HG03520 (cell line): ENCODE measurements around the gene CPNE9.

Source experiments
- ATAC-seq: cut with Tn5 transposase; IDR thresholded peaks from one replicate; pipeline ENCODE4 v1.9.1; 2021; ENCODE audit warnings: mild to moderate bottlenecking, moderate library complexity; ENCODE audit not compliant: unreplicated experiment

CPNE9 gene

DNA sequence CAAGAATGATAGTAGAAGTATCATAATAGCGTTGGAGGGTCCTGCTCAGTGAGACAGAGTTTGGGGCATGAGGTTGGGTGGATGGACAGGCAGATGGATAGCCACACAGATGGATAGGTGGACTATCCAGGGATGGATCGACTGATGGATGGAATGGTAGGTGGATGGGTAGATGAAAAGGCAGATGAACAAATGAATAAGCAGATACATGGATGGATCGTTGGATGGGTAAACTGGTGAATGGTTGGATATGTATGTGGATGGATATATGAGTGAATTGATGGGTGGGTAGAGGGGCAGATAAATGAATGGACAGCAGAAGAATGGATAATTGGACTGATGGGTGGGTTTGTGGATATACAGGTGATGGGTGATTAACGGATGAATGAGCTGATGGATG is 9.5 kb downstream of the CPNE9 start:
- ATAC-seq: no peak

DNA sequence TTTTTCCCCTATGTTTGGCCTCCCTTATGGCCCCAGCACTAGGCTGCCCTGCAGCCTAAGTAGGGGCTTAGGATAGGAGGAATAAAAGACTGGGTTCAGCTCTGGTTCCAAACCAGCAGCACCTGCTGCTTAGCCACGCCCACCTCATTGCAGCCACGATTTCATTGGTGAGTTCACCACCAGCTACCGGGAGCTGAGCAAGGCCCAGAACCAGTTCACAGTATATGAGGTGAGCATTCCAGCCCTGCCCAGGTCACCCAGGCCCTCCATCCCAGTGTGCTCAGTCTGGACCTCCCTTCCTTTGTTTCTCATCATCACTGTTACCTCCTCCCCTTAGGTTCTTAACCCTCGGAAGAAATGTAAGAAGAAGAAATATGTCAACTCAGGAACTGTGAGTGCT is 11.5 kb downstream of the CPNE9 start:
- no peak for ATAC-seq

DNA sequence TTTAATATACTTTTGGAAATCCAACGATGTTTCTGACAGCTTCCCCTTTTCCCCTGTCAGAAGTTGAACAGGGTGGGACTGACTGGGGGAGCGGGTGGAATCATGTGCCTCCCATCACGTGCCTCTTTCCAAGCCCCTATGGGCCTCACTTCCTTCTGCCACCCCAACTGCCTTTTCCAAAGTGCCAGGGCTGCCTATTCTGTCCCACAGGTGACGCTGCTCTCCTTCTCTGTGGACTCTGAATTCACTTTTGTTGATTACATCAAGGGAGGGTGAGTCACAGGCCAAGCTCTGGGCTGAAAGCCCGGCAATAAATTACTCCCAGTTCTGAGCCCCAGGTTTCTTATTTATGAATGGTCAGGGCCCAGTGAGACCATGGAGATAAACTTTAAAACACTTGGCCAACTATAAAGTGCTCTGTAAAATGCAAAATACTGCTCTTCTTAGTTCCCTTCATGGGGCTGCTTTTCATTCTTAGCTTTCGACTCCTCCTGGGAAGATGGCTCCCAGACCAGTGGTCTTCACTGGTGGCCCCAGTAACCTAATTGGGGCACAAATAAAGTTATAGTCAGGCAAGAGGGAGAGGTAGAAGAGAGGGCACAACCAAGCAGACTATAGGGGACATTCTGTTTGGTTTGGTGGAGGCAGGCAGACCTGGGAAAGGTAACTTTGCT is 12.3 kb downstream of the CPNE9 start:
- ATAC-seq: no peak

DNA sequence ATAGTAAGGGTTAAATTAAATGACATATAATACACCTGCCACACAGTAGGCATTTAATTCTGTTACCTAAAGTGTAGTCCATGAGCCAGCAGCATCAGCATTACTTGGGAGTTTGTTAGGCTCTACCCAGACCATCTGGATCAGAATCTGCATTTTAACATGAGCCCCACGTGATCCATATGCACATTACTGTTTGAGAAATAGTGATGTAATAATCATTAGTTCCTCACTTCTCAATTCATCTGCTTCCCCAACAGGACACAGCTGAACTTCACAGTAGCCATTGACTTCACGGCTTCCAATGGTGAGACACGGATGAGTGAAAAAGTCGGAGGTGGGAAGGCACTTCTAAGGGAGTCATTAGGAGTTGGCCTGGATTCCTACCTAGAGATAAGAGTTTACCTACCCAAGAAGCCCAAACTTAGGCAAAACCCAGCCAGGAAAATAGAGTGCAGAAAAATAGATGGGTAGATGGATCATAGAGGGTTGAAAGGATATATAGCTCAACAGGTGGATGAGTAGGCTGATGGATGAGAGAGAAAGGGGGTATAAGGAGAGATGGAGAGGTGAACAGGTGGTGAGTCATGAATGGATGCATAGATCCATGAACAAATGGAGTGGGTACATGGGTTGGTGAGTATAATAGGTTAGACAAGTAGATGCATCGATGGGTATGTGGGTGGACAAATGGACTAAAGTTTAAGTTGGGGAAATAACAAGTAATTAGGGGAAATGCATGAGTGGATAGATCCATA is 13.3 kb downstream of the CPNE9 start:
- no peak for ATAC-seq

DNA sequence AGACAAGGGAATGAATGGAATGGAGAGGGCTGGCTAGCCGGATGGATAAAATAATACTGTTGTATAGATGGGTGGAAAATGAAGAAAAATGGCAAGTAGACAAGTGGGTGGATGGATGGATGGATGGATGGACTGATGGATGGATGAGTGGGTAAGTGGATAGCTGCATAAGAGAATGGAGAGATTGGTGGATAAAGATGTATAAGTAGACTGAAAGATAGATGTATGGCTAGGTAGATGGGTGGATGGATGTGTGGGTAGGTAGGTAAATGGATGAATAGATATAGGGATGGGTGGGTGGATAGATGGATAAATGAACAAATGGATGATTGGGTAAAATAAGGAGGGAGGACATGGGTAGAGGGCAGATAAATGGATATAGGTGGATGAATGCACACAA is 13.9 kb downstream of the CPNE9 start:
- ATAC-seq: no peak

DNA sequence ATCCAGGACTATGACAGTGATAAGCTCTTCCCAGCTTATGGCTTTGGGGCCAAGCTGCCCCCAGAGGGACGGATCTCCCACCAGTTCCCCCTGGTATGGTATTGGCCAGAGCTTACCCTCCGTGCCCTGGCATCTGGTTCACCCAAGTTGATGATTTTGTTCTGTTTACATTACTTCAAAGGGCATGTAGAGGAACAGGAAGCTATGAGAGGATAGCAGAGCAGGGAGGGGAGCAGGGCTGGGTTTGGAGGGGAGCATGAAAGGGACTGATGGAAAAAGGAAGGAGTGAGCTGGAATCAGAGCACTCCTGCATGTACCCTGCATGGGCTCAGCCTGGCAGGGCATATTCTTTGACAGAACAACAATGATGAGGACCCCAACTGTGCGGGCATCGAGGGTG is 14.5 kb downstream of the CPNE9 start:
- ATAC-seq: no peak

DNA sequence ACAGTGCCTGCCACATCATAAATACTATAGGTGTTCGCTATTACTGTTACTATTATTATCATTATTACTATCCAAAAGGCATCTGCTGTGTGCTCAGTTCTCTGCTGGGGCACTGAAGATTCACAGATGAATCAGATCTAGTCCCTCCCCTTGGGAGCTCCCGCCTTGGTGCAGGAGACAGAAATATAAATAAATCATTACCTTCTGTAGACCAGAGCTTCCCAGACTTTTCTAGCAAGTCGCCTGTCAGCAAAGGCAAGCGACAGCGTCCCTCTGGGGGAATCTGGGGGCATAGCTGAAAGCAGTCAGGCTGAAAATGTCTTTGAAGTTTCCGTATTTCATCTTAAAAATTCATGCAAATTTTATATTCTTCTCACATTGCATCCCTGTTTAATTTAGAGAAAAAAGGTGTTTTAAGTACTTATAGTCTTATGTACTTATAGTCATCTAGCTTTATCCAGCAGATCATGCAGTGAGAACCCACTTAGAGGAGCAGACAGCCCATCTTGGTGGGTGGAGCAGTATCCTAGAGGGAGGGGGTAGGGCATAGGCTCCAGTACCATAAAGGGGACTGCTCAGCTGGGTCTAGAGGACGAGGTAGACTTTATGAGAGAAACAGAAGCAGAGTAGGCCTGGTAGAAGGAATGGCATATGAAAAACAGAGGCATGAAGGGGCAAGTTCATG is 17.5 kb downstream of the CPNE9 start:
- no peak for ATAC-seq

DNA sequence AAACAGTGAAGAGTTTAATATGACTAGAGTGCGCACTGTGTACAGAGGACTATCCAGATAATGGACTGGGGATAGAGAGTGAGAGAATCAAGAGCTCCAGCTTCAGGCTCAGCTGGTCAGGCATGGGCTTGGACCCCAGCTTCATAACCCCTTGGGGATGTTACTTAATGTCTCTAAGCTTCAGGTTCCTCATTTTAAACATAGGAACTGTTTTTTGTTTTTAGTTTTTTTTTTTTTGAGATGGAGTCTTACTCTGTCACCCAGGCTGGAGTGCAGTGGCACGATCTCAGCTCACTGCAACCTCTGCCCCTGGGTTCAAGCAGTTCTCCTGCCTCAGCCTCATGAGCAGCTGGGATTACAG is 18.0 kb downstream of the CPNE9 start:
- no peak for ATAC-seq

DNA sequence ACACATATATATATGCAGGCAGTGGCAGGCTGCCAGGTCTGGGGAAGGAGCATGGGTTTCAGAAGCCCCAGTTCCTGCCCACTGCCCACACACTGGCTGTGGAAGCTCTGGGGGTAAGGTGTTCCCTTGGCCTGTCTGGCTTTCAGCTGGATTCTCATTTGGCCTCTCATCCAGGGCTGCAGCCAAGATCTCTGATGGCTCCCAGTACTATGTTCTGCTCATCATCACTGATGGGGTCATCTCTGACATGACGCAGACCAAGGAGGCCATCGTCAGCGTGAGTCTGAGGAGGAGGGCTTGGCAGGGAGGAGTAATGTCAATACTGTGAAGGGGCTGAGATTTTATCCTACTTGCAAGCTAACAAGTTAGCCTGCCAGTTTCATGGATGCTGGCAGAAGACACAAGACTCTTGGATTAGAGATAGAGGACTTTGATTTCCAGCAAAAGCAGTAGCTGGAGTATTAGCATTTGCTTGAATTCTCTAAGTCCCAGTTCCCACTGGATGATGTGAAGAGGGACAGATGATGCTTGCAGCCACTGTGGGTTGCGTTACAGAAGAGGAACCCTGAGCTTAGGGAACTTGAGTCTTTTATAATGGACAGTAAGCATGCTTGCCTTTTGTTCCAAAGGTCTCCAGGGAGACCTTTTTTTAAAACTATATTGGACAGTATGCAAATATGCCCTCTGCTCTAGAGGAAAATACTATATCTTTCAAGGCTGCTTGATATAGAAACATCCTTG is 22.3 kb downstream of the CPNE9 start:
- ATAC-seq: no peak

DNA sequence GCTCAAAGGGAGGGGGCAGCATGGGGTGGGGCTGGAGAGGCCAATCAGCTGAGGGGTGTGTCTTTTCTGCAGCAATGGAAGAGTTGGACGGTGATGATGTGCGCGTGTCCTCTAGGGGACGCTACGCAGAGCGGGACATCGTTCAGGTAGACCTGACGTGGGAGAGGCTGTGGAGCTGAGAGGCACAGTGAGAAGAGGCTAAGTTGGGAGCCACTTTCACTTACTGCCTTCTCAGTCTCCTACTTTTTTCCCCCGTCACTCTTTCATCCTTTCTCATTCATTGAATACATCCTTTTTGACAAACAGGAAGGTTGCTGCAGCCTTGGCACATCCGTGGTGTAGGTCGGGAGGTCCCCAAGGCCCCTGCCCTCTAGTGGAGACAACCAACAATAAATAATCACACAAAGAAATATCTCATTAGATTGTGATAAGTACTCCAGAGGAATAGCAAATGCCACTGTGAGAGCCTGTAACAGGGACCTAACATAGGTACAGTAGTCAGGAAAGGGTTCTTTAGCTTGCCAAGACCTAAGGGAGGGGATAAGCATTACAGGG is 23.5 kb downstream of the CPNE9 start:
- no peak for ATAC-seq

DNA sequence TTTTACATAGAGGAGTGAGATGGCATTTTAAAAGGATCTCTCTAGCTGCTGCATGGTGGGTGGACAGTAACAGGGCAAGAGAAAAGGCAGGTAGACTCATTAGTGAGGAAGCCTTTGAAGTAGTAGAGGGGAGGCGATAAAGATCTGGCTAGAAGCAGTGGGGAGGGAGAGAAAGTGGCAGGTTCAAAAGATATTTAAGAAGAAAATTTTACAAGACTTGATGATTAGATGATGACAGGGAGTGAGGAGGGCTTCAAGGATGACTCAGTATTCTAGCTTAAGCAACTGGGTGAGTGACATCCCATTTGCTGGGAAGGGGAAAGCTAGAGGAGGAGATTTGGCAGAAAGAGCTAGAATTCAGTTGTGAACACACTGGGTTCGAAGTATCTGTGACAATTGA is 24.1 kb downstream of the CPNE9 start:
- ATAC-seq: no peak

DNA sequence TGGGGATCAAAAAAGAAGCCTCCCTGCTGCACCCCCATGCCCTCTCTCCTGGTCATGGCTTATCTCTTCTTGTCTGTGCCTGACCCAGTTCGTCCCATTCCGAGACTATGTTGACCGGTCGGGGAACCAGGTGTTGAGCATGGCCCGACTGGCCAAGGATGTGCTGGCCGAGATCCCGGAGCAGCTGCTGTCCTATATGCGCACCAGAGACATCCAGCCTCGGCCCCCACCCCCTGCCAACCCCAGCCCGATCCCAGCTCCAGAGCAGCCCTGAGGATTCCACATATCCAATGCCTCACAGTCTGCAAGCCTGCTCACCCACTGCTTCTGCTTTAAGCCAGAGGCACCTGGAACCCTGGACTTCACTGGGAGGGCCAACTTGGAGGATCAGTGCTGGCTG is 25.8 kb downstream of the CPNE9 start:
- no peak for ATAC-seq

DNA sequence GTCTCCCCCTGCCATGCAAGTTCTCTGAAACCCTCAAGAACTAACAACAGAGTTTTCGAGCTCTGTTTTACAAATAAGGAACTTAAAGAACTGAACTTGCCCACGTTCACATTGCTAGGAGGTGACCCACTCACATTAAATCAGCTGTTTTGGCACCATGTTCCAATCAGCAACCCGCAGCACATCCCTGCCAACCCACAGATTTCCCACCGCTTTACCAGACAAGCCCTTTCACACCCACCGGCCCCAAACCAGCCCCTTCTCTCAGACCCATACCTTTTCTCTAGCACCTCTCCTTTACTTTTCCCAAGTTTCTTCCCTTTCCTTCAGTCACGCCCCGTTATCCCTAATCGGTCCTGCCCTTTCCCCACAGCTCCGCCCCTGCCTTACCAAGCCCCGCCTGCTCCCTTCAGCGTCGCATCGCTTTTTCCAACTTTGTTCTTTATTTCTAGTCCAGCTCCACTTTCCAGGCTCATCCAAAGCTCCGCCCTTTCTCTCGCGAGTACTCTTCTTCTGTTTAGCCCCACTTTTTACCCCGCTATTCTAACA is 27.1 kb downstream of the CPNE9 start:
- ATAC-seq: peak; percentile 37

DNA sequence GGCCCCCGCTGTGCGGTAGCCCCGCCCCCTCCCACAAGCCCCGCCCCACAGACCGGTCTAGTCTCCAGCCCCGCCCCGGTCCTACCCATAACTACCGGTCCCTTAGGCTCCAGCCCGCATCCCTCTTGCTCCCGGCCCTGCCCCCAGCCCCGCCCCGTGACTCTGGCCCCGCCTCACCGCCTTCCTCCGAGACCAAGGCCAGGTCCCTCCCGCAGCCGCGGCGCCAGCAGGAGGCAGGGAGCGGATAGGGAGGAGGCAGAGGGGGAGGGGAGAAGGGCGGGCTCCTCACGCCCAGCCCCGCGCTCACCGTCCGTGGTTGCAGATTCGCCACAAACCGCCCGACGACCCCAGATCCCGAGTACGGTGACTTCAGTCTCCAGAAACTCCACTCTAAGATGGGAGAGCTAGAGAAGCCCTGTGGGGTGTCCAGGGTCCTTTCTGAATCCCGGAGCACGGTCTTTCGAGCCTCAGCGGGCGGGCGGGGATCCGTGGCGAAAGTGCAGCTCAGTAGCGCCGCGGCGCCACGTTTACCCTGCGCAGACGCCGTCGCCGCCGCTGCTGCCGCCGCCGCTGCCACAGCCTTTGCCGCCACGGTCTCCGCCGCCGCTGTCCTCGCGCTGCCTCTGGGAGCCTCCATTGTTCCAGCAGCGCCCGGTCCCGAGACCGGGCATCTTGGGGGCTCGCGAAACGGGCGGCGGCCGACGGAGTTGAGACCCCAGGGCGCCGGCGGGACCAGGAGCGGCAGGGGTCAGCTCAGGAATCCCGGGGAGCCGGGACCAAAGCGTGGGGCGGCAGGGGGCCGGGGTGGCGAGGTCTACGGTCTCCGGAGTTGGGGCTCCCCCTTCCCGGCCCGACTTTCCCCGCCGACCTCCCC is 27.8 kb downstream of the CPNE9 start, which contains the start of gene BRPF1:
TSS of gene BRPF1 (plus strand) at position 530 of the 874 bp plus-strand sequence. CDS start 2,406 bp downstream, outside the sequence.
- peak; percentile 90 for ATAC-seq

DNA sequence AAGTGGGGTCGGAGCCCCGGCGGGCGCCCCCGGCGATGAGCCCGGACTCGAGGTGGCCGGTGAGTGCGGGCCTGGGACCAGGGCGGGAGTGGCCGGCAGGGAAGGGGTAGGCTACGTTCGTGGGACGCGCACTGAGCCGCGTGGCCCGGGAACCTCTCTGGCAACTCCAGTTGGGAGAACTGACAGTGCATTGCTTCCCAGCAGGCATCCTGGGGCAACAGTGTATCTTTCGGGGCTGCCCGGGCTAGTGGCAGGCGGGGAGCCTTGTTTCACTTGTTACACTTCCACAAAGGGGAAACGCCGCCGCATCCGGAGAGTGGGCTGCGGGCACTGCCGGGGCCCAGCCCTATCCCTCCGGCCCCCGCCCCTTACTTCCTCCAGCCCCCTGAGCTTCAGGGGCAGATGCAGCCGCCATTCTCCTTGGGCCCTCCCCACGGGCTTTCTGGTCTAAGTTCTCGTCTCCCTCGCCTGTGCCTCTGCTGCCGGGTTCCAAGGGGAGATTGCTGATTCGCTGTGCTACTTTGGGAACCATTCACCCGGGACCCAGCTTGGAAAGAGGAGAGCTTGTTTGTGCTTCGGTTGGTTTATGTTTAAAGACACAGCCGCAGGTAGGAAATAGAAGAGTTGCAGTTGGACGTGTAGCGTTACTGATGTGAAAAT is 28.6 kb downstream of the CPNE9 start:
- ATAC-seq: no peak

DNA sequence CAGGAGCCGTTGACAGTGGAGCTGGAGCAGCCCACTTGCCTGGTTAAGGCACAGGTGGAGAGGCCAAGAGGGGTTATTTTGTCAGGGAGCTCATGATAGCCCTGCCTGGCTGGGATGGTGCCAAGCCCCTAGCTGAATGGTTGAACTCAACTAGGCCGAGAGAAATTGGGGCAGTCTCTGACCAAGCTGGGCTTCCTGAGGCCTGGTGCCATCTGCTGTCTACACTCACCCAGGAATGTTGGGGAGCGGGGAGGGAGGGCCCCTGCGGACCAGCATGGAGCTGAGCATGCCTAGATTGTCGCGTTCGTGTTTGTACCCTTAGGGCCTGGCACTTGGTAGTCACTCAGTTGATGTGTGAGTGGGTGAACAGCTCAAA is 29.1 kb downstream of the CPNE9 start:
- ATAC-seq: no peak

DNA sequence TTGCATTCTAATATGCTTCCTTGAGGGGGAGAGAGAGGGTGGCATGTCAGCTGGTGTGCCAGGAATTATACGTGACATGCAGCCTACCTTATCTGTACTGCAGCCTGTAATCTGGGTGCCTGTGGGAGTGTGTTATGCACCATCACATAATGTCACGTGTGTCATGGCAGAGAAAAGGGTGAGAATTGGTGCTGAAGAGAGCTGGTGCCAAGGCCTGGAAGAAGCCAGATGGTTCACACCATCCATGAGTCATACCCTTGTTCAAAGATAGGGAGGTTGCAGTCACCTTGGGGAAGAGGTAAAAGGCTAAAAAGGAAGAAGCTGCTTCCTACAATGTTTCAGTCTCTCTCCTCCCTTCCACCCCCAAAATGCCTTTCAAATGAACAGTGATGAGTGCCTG is 33.2 kb downstream of the CPNE9 start:
- no peak for ATAC-seq

DNA sequence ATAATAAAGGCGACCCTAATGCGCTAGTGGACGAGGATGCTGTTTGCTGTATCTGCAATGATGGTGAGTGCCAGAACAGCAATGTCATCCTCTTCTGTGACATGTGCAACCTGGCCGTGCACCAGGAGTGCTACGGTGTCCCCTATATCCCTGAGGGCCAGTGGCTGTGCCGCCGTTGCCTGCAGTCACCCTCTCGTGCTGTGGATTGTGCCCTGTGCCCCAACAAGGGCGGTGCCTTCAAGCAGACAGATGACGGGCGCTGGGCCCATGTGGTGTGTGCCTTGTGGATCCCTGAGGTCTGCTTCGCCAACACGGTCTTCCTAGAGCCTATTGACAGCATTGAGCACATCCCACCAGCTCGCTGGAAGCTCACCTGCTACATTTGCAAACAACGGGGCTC is 35.5 kb downstream of the CPNE9 start:
- ATAC-seq: no peak

DNA sequence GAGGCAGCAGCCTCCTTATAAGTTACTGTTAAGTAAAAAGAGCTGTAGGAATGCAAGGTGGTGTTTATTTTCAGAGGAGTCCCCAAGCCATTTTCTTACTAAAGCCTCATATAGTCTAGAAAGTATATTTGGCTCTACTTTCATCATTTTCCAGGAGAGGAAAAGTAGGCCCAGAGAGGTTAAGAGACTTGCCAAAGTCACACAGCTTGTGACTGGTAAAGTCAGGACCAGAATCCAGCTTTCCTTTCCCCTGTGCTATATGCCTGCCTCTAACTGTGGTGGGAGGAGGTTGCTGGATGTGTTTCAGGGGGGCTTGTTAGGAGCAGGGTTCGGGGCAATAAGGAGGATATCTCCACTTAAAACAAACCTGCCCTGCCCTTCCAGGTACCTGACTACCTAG is 38.9 kb downstream of the CPNE9 start:
- no peak for ATAC-seq
